Naive thymus-derived CD4-positive, alpha-beta T cell (primary cell): ENCODE data around the gene KIAA1671. TPM values are rescaled to one million over a fixed set of nuclear protein-coding genes. Genes with fewer than 3 reads are reported as not detected.
"Not testable (repeated sequence)": the region's sequence is repeated elsewhere in the genome, so short reads cannot be mapped to it uniquely, and the experiment has no call there.

Experiments used
- ATAC-seq: fragments of 150-1000 bp; cut with Tn5 transposase; 2 replicates; pipeline ENCODE4 v1.10.0; 2021; ENCODE audit warnings: mild to moderate bottlenecking, moderate library complexity
- CTCF ChIA-PET: fragments of 350-600 bp; sonication (Branson Sonifier 250); formaldehyde crosslinking; loops from one replicate; lab custom pipeline; 2021; ENCODE audit warnings: antibody characterized with exemption; lab: Charles Lee
- POLR2A ChIA-PET: fragments of 350-600 bp; sonication (Branson Sonifier 250); formaldehyde crosslinking; loops from one replicate; lab custom pipeline; 2021; ENCODE audit warnings: antibody characterized with exemption, inconsistent platforms; lab: Charles Lee
- DNase-seq, 9 donors: peaks; one replicate each; pipeline versions ENCODE4 v3.0.0 to v3.0.0-alpha.2; 2020 to 2022; ENCODE audit warnings: mixed read lengths in 1 of 9
- H3K27ac ChIP-seq: one replicate; pipeline ENCODE4 v1.7.0; 2013; ENCODE audit warnings: mild to moderate bottlenecking, low read depth, low read length, moderate library complexity
- H3K27me3 ChIP-seq, 2 donors: one replicate each; pipeline ENCODE4 v1.7.0; 2013; ENCODE audit warnings: low read length in 2 of 2, mild to moderate bottlenecking in 2 of 2, moderate library complexity in 2 of 2; ENCODE audit not compliant: control insufficient read depth in 2 of 2, insufficient read depth in 2 of 2
- H3K36me3 ChIP-seq, 3 experiments: 1 replicate in 2 of 3; 2 replicates in 1 of 3; pipeline ENCODE4 v1.7.0; 2013; ENCODE audit warnings: low read length in 3 of 3, mild to moderate bottlenecking in 3 of 3, moderate library complexity in 1 of 3; ENCODE audit not compliant: insufficient read depth in 3 of 3, control insufficient read depth in 2 of 3
- H3K4me1 ChIP-seq, 2 donors: one replicate each; pipeline ENCODE4 v1.7.0; 2013; ENCODE audit warnings: low read length in 2 of 2, mild to moderate bottlenecking in 2 of 2, moderate library complexity in 1 of 2; ENCODE audit not compliant: control insufficient read depth in 2 of 2, insufficient read depth in 2 of 2
- H3K4me3 ChIP-seq: 2 replicates; pipeline ENCODE4 v1.7.0; 2013; ENCODE audit warnings: mild to moderate bottlenecking, low read length
- H3K9me3 ChIP-seq, 3 experiments: 1 replicate in 2 of 3; 2 replicates in 1 of 3; pipeline ENCODE4 v1.7.0; 2013; ENCODE audit warnings: low read length in 3 of 3; ENCODE audit not compliant: control insufficient read depth in 2 of 3
- H3K27ac Mint-ChIP-seq, 9 donors: one replicate each; pipeline ENCODE4 v1.8.0; 2020 to 2022; ENCODE audit warnings: mixed read lengths in 9 of 9, mild to moderate bottlenecking in 8 of 9, moderate library complexity in 5 of 9, inconsistent platforms in 2 of 9
- H3K27me3 Mint-ChIP-seq, 5 donors: one replicate each; pipeline ENCODE4 v1.8.0; 2021 to 2022; ENCODE audit warnings: mixed read lengths in 5 of 5, mild to moderate bottlenecking in 1 of 5
- H3K36me3 Mint-ChIP-seq, 5 donors: one replicate each; pipeline ENCODE4 v1.8.0; 2020 to 2022; ENCODE audit warnings: mixed read lengths in 5 of 5, mild to moderate bottlenecking in 3 of 5, inconsistent platforms in 1 of 5
- H3K4me1 Mint-ChIP-seq, 7 donors: one replicate each; pipeline ENCODE4 v1.8.0; 2020 to 2022; ENCODE audit warnings: mixed read lengths in 7 of 7, mild to moderate bottlenecking in 3 of 7, inconsistent platforms in 1 of 7
- H3K4me3 Mint-ChIP-seq, 10 donors: one replicate each; pipeline ENCODE4 v1.8.0; 2020 to 2022; ENCODE audit warnings: mild to moderate bottlenecking in 10 of 10, mixed read lengths in 10 of 10, moderate library complexity in 6 of 10, inconsistent platforms in 2 of 10
- H3K9me3 Mint-ChIP-seq, 11 donors: one replicate each; pipeline ENCODE4 v1.8.0; 2020 to 2022; ENCODE audit warnings: mixed read lengths in 11 of 11, mild to moderate bottlenecking in 4 of 11, inconsistent platforms in 1 of 11, moderate library complexity in 1 of 11
- intact Hi-C, 2 donors: fragments of 100-400 bp; cut with micrococcal nuclease; formaldehyde crosslinking; loops; one replicate each; pipeline ENCODE4 v1.15.1; 2023
- polyA plus RNA-seq, 2 donors: library from polyadenylated mRNA; unstranded; fragments of 300-500 nt; fragmentation: Illumina TruSeq; gene quantifications; one replicate each; pipeline ENCODE4 v1.2.3, GENCODE V29; 2021
- total RNA-seq, 6 experiments: library from RNA in 5 of 6; stranded (reverse) in 5 of 6; gene quantifications; 1 replicate in 5 of 6; 2 replicates in 1 of 6; pipeline ENCODE4 v1.2.3 and lab custom pipeline; 2021 to 2026

KIAA1671 gene
- total and polyA plus RNA-seq, 7 experiments from 2014 or later = 0.47 to 19.0 (median 4.2) TPM

DNA sequence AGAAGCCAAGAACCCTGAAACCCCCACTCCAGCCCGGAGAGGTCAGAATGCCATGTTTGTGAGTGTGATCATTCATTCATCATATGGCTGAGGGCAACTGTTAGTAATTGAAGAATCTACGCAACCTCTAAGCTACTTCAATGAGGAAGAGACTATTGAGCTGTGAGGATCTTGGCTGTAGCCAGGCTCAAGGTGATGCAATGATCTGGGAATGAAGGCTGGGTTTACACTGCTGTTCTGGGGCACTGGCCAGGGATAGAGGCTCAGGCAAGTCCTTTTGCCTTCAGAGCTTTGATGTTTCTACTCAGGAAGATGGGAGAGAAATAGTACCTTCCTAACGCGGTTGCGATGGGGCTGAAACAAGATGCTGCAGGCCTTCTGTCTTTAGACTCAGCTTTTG is 279.8 kb downstream of the KIAA1671 start:
- H3K4me3 ChIP-seq = no peak overlapping the region
- Mint-ChIP-seq H3K27ac (no peak overlapping the region), H3K27me3 (peaks cover 31 to 52% (median 45%) of the 10 kb centered on the region in 5 donors), H3K4me3 (no peak overlapping the region), H3K9me3 (no peaks in the 10 kb centered on the region), H3K4me1 (peaks cover 0 to 8% (median 5%) of the 10 kb centered on the region in 7 donors), H3K36me3 (peaks cover 0 to 3% (median 0%) of the 10 kb centered on the region in 5 donors)
- no peak for ATAC-seq
- H3K4me1 ChIP-seq = no peaks in the 10 kb centered on the region
- no peaks in the 10 kb centered on the region for H3K27me3 ChIP-seq
- ChIA-PET POLR2A (no interaction called here), CTCF (no interaction called here)
- H3K36me3 ChIP-seq = no peaks in the 10 kb centered on the region
- no peak for DNase-seq
- intact Hi-C loops = loop anchor here in 1 of 2 donors (10.0 kb wide), 1 partner anchor 1102 kb away; no protein-coding TSS in a partner anchor
- no peaks in the 10 kb centered on the region for H3K9me3 ChIP-seq
- H3K27ac ChIP-seq = no peak overlapping the region

DNA sequence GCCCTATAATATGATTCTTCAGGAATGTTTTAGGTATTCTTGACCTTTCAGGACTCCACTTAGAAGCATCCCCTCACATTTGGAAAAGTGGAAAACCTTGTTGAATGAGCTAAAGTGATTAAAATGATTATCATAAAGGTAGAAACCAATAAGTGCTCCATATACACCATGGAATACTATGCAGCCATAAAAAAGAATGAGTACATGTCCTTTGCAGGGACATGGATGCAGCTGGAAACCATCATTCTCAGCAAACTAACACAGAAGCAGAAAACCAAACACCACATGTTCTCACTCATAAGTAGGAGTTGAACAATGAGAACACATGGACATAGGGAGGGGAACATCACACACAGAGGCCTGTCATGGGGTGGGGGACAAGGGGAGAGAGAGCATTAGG is 281.2 kb downstream of the KIAA1671 start:
- ATAC-seq, H3K4me1 ChIP-seq, H3K27me3 ChIP-seq, H3K9me3 Mint-ChIP-seq, H3K9me3 ChIP-seq, DNase-seq, H3K27ac ChIP-seq, H3K4me1 Mint-ChIP-seq, H3K36me3 ChIP-seq, POLR2A ChIA-PET, H3K27ac Mint-ChIP-seq, H3K4me3 ChIP-seq, H3K4me3 Mint-ChIP-seq, CTCF ChIA-PET, H3K36me3 Mint-ChIP-seq: not testable (repeated sequence)
- peaks cover 36 to 56% (median 50%) of the 10 kb centered on the region in 5 donors for H3K27me3 Mint-ChIP-seq
- intact Hi-C loops = loop anchor here in 1 of 2 donors (10.0 kb wide), 1 partner anchor 1101 kb away; no protein-coding TSS in a partner anchor

DNA sequence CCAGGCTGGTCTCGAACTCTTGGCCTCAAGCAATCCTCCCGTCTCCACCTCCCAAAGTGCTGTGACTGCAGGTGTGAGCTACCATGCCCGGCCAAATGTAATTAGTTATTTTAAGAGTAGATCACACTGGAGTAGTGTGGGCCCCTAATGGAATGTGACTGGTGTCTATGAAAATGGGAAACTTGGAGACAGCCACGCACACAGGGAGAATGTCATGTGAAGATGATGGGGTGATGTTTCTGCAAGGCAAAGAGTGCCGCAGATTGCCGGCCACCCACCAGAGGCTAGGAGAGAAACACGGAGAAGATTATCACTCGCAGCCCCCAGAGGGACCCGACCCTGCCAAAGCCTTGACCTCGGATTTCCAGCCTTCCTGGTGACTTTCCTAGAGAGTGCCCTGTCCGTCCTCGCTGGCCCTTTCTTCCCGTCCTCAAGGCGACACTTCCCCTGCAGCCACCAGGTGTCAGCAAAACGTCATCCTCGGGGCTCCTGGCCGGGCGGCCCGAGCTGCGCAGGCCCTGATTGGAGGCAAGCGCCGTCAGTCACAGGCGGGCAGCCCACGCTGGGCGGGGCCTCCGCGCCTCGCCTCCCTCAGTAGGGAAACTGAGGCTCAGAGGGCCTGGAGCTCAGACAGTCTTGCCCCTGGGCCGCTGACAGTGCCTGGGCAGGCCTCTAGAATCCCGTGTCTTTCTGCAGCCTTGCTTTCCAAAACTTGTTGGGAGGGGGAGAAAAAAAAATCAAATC is 283.2 kb downstream of the KIAA1671 start:
- Histone ChIP-seq H3K9me3 (no peaks in the 10 kb centered on the region), H3K27me3 (no peaks in the 10 kb centered on the region), H3K4me1 (no peaks in the 10 kb centered on the region), H3K36me3 (no peaks in the 10 kb centered on the region), H3K27ac (no peak overlapping the region), H3K4me3 (no peak overlapping the region)
- CTCF ChIA-PET = interaction anchor here (0.5 kb wide), 1 partner anchor 378 kb away, joined by 3 read pairs; no protein-coding TSS in a partner anchor
- Mint-ChIP-seq H3K4me1 (peaks cover 0 to 8% (median 5%) of the 10 kb centered on the region in 7 donors), H3K27ac (no peak overlapping the region), H3K36me3 (peaks cover 0 to 3% (median 0%) of the 10 kb centered on the region in 5 donors), H3K4me3 (peak overlapping the region in 7 of 10 donors; percentile 27 to 59 (median 48)), H3K27me3 (peaks cover 43 to 59% (median 53%) of the 10 kb centered on the region in 5 donors), H3K9me3 (no peaks in the 10 kb centered on the region)
- POLR2A ChIA-PET = no interaction called here
- peak; percentile 72 for ATAC-seq
- peak; percentile 16 to 76 (median 53) for DNase-seq
- intact Hi-C loops = loop anchor here in 1 of 2 donors (5.0 to 10.0 kb wide), 2 partner anchors 212 to 1099 kb away; no protein-coding TSS in a partner anchor

DNA sequence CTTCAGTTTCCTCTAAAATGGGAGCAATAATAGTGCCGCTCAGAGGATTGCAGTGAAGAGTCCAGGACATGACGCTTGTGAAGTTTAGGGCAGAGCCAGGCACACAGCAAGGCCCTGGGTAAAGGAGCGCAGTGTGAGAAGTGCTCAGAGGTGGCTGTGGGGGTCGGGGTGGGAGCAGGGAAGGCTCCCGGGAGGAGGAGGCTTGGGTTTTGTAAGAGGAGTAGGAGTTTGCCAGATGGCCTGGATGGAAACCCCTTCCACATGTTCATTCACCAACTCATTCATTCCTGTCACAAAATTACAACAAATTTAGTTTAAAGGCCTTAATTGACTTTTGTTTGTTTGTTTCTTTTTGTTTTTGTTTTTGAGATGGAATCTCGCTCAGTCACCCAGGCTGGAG is 283.9 kb downstream of the KIAA1671 start:
- intact Hi-C loops = loop anchor here in 1 of 2 donors (5.0 to 10.0 kb wide), 2 partner anchors 211 to 1098 kb away; no protein-coding TSS in a partner anchor
- H3K27me3 Mint-ChIP-seq = peaks cover 50 to 62% (median 57%) of the 10 kb centered on the region in 5 donors
- Histone ChIP-seq H3K36me3 (no peaks in the 10 kb centered on the region), H3K4me3 (no peak overlapping the region), H3K9me3 (no peaks in the 10 kb centered on the region), H3K27ac (no peak overlapping the region), H3K27me3 (no peaks in the 10 kb centered on the region), H3K4me1 (no peaks in the 10 kb centered on the region)
- no peak for DNase-seq
- H3K36me3 Mint-ChIP-seq = peaks cover 0 to 3% (median 0%) of the 10 kb centered on the region in 5 donors
- ATAC-seq = no peak
- no peaks in the 10 kb centered on the region for H3K9me3 Mint-ChIP-seq
- CTCF ChIA-PET = no interaction called here
- POLR2A ChIA-PET = no interaction called here
- peak overlapping the region in 3 of 10 donors; percentile 39 to 58 (median 47) for H3K4me3 Mint-ChIP-seq
- H3K27ac Mint-ChIP-seq = no peak overlapping the region
- H3K4me1 Mint-ChIP-seq = peaks cover 0 to 8% (median 5%) of the 10 kb centered on the region in 7 donors

DNA sequence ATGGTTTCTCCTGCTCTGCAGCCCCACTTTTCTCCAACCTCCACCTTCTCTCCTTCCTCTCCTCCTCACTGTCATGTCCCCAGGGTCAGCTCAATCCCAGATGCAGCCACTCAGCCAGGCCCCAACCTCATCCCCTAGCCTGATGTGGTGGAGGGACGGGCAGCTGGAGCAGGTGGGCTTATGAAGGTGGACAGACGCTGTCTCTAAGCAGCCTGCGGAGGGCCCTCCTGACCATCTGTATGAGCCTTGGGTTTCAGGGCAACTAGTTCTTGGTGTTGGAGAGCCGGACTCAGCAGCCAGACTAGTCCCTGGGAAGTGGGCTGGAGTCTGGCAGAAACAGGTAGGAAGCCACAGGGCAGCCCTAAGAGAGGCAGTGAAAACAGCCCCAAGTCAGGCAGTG is 285.0 kb downstream of the KIAA1671 start:
- intact Hi-C loops = loop anchor here in 1 of 2 donors (5.0 to 10.0 kb wide), 2 partner anchors 210 to 1097 kb away; no protein-coding TSS in a partner anchor
- ATAC-seq (no peak), DNase-seq (no peak)
- no peaks in the 10 kb centered on the region for H3K36me3 ChIP-seq
- no peaks in the 10 kb centered on the region for H3K9me3 ChIP-seq
- peaks cover 0 to 8% (median 5%) of the 10 kb centered on the region in 7 donors for H3K4me1 Mint-ChIP-seq
- peak overlapping the region in 1 of 9 donors; percentile 42 for H3K27ac Mint-ChIP-seq
- no peaks in the 10 kb centered on the region for H3K4me1 ChIP-seq
- H3K27ac ChIP-seq = no peak overlapping the region
- POLR2A ChIA-PET = no interaction called here
- no peak overlapping the region for H3K4me3 Mint-ChIP-seq
- H3K4me3 ChIP-seq = no peak overlapping the region
- H3K9me3 Mint-ChIP-seq = no peaks in the 10 kb centered on the region
- CTCF ChIA-PET = no interaction called here
- H3K36me3 Mint-ChIP-seq = peaks cover 0 to 3% (median 0%) of the 10 kb centered on the region in 5 donors
- H3K27me3 ChIP-seq = no peaks in the 10 kb centered on the region
- H3K27me3 Mint-ChIP-seq = peaks cover 47 to 54% (median 52%) of the 10 kb centered on the region in 5 donors

DNA sequence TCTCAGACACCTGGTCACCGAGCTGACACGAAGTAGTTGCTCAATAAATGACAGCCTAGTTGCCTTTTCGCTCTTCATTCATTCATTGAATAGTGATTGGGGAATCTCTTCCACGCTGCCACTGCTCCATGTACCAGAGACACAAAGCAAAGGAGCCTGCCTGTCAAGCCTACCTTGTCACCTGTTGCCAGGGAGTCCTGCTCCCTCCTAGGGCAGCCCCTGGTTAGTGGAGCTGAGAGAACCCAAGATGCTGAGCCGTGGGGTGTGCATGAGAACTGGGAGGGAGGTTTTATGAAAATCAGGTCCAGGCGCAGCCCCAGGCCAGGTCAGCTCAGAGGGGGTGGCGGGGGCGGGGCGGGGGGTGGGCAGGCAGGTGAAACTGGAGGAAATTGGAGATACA is 285.5 kb downstream of the KIAA1671 start:
- H3K36me3 ChIP-seq, H3K4me1 ChIP-seq, H3K27ac Mint-ChIP-seq, H3K27ac ChIP-seq, ATAC-seq, H3K4me3 Mint-ChIP-seq, H3K4me3 ChIP-seq, H3K36me3 Mint-ChIP-seq, H3K9me3 Mint-ChIP-seq, H3K27me3 ChIP-seq, H3K4me1 Mint-ChIP-seq, CTCF ChIA-PET, H3K9me3 ChIP-seq, DNase-seq, POLR2A ChIA-PET: not testable (repeated sequence)
- intact Hi-C loops = loop anchor here in 1 of 2 donors (5.0 to 10.0 kb wide), 2 partner anchors 209 to 1097 kb away; no protein-coding TSS in a partner anchor
- peaks cover 44 to 51% (median 48%) of the 10 kb centered on the region in 5 donors for H3K27me3 Mint-ChIP-seq
